Gastroesophageal sphincter (tissue), 3 donors: ENCODE measurements around the gene GCN1.

ENCODE experiments used
- CTCF ChIP-seq, 4 experiments: fragments of 200-600 bp in 2 of 4; fragments of 450-650 bp in 2 of 4; sonication (generic) in 1 of 4; IDR thresholded peaks; one replicate each; pipeline ENCODE4 v1.5.1; 2017 to 2019; ENCODE audit warnings: antibody characterized with exemption in 4 of 4, mild to moderate bottlenecking in 2 of 4, moderate library complexity in 2 of 4
- EP300 ChIP-seq: sonication (generic); formaldehyde crosslinking; IDR thresholded peaks from one replicate; pipeline ENCODE4 v1.6.1; 2017; ENCODE audit warnings: antibody characterized with exemption, mild to moderate bottlenecking

DNA sequence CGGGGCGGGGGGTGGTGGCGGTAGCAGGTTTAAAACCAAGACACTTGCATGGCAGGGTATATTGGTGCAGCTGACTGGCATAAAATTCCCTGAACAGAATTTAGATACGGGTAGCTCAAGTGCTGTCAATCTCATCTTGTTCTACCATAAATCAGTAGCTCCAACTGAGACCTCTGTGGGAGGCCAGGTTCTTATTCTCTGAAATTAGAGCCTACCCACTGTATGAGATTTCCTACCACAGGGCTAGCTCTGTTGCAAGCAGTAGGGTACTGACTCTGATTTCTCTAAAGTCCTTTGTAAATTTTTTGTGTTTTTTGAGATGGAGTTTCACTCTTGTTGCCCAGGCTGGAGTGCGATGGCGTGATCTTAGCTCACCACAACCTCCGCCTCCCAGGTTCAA is 9.7 kb upstream of the GCN1 start:
- no peak for TF ChIP-seq CTCF (IDR thresholded peaks at IDR 0.05)
- no peak for TF ChIP-seq EP300
